Activated CD4-positive, alpha-beta memory T cell treated with anti-CD3 and anti-CD28 coated beads for 36 hours (primary cell): ENCODE measurements around the gene DNAH6. TPM values are rescaled to one million over a fixed set of nuclear protein-coding genes. Genes with fewer than 3 reads are reported as not detected.

Source experiments
- CTCF ChIA-PET: fragments of 350-600 bp; sonication (Branson Sonifier 250); formaldehyde crosslinking; loops from one replicate; lab custom pipeline; 2021; ENCODE audit warnings: antibody characterized with exemption, inconsistent platforms; lab: Charles Lee
- POLR2A ChIA-PET: fragments of 350-600 bp; sonication (Branson Sonifier 250); formaldehyde crosslinking; loops from one replicate; lab custom pipeline; 2021; ENCODE audit warnings: antibody characterized with exemption; lab: Charles Lee
- DNase-seq: peaks from one replicate; pipeline ENCODE4 v3.0.0-alpha.2; 2020
- H3K27ac Mint-ChIP-seq: one replicate; pipeline ENCODE4 v1.8.0; 2021; ENCODE audit warnings: mixed read lengths
- H3K27me3 Mint-ChIP-seq: one replicate; pipeline ENCODE4 v1.8.0; 2021; ENCODE audit warnings: mixed read lengths
- H3K36me3 Mint-ChIP-seq: one replicate; pipeline ENCODE4 v1.8.0; 2021; ENCODE audit warnings: mixed read lengths
- H3K4me1 Mint-ChIP-seq: one replicate; pipeline ENCODE4 v1.8.0; 2021; ENCODE audit warnings: low read depth, mixed read lengths
- H3K4me3 Mint-ChIP-seq: one replicate; pipeline ENCODE4 v1.8.0; 2021; ENCODE audit warnings: mild to moderate bottlenecking, mixed read lengths
- H3K9me3 Mint-ChIP-seq: one replicate; pipeline ENCODE4 v1.8.0; 2021; ENCODE audit warnings: mixed read lengths
- intact Hi-C: fragments of 100-400 bp; cut with micrococcal nuclease; formaldehyde crosslinking; loops from one replicate; pipeline ENCODE4 v1.15.1; 2023
- total RNA-seq, 2 experiments: library from RNA; stranded (reverse); gene quantifications; one replicate each; pipeline ENCODE4 v1.2.3, GENCODE V29; 2021

DNAH6 gene
- total RNA-seq, 2 experiments from 2014 or later = 0.33 to 0.85 TPM

DNA sequence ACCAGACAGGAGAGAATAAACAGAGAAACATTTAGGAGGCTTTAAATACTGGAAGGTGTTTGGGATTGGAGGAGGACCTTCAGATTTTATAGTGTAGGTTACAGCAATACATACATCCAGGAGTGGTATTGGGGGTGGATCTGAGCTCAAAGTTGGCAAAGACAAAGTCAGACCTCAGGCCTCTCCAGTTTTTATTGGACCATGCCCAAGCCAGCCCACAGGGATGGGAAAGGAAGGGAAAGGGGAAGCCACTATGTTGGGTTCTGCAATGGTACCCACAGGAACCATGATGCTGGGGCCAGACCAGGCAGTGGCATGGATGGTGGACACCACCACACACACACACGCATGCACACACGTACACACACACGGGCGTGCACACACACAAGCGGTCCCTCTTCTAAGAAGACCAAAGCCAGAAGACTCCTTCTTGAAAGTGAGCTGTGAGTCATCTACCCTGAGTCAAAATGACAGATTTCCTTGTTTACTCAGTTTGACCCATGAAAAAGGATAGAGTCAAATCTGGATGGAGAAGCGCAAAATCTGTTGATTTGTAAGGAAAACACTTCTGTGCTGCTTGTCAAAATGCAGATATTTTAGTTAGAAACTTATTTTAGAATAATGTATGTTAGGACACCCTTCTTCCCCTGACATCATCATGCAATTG lies 276.7 kb downstream of the DNAH6 start:
- intact Hi-C loops = no loop called here
- Mint-ChIP-seq H3K9me3 (peaks cover 5% of the 10 kb centered on the region), H3K4me1 (no peaks in the 10 kb centered on the region), H3K36me3 (no peaks in the 10 kb centered on the region), H3K27me3 (no peaks in the 10 kb centered on the region), H3K4me3 (no peak overlapping the region), H3K27ac (no peak overlapping the region)
- POLR2A ChIA-PET = no interaction called here
- DNase-seq = no peak
- CTCF ChIA-PET = no interaction called here

DNA sequence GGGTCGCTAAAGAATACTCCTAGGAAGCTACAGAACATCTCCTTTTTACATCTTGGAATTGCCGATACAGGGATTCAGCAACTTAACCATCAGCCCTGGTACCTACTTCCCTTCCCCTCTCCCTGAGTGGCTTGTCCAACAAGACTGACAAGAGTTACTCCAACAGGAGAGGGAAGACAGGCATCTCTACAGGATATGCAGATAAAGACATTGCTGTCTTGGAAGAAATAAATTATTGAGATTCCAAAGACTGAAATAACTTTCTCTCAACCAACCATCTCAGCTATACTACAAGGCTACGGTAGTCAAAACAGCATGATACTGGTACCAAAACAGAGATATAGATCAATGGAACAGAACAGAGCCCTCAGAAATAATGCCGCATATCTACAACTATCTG lies 277.3 kb downstream of the DNAH6 start:
- intact Hi-C loops = no loop called here
- DNase-seq = no peak
- no peaks in the 10 kb centered on the region for H3K4me1 Mint-ChIP-seq
- H3K9me3 Mint-ChIP-seq = peaks cover 5% of the 10 kb centered on the region
- no peaks in the 10 kb centered on the region for H3K27me3 Mint-ChIP-seq
- H3K36me3 Mint-ChIP-seq = no peaks in the 10 kb centered on the region
- no peak overlapping the region for H3K4me3 Mint-ChIP-seq
- no peak overlapping the region for H3K27ac Mint-ChIP-seq
- ChIA-PET POLR2A (no interaction called here), CTCF (no interaction called here)

DNA sequence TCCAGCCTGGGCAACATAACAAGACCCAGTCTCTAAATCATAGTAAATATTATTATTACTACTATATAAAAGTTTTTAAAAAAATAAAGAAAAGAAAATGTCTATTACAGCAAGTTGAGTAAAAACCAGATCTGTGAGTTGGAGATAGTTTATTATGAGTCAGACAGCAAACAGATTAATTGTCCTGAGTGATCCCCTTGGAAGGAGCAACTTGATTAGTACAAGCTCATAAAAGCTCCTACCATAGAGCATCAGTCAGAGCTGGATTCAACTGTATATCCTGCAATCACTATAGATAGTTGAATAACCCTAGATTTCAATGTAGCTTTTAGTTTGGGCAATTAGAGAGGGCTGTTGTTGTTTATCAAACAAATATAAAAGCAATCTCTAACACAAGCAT lies 280.5 kb downstream of the DNAH6 start:
- Mint-ChIP-seq H3K27ac (no peak overlapping the region), H3K4me1 (peaks cover 11% of the 10 kb centered on the region), H3K9me3 (peaks cover 6% of the 10 kb centered on the region), H3K4me3 (no peak overlapping the region), H3K36me3 (no peaks in the 10 kb centered on the region), H3K27me3 (no peaks in the 10 kb centered on the region)
- CTCF ChIA-PET = interaction anchor here (0.6 kb wide), 1 partner anchor 141 kb away, joined by 3 read pairs; no protein-coding TSS in a partner anchor
- DNase-seq = no peak
- intact Hi-C loops = no loop called here
- POLR2A ChIA-PET = no interaction called here

DNA sequence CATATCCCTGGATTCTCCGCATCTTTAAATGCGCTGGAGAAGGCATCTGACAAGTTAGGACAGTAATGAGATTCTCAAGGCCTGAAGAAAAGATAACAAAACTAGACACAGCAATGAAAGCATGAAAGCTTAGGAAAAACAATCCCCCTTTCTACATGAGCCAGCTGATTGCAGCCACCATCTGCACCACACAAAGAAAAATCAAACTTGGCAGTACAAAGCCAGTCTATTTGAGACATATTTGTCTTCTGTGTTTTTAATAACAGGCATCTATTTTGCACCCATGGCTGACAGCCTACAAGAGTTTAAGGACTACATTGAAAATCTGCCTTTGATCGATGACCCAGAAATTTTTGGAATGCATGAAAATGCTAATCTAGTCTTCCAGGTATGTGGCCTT lies 281.0 kb downstream of the DNAH6 start:
- Mint-ChIP-seq H3K27me3 (no peaks in the 10 kb centered on the region), H3K9me3 (peaks cover 10% of the 10 kb centered on the region), H3K4me1 (peaks cover 11% of the 10 kb centered on the region), H3K36me3 (no peaks in the 10 kb centered on the region), H3K4me3 (no peak overlapping the region), H3K27ac (no peak overlapping the region)
- DNase-seq = no peak
- intact Hi-C loops = no loop called here
- ChIA-PET POLR2A (no interaction called here), CTCF (interaction anchor here (0.6 kb wide), 1 partner anchor 141 kb away, joined by 3 read pairs; no protein-coding TSS in a partner anchor)

DNA sequence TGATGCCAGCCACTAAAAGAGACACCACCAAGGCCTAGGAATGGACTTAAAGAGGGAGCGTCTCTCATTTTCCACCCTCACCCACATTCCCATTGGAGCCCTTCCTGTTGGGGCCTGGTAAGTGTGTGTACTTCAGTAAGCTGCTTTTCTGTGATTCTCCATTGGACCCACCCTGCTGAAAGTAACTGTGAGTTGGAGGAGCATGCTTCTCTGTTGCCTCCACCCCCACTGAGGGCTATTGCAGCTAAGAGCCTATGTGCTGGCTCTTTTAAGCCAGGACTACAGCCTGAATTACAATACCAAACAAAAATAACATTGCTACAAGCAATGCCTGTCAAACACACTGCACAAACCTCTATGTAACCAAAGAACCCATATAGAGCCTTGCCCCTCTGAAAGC lies 283.5 kb downstream of the DNAH6 start:
- ChIA-PET CTCF (no interaction called here), POLR2A (no interaction called here)
- intact Hi-C loops = loop anchor here (1.0 kb wide), 1 partner anchor 16 kb away; no protein-coding TSS in a partner anchor
- Mint-ChIP-seq H3K4me1 (peaks cover 11% of the 10 kb centered on the region), H3K27ac (no peak overlapping the region), H3K36me3 (no peaks in the 10 kb centered on the region), H3K27me3 (no peaks in the 10 kb centered on the region), H3K4me3 (no peak overlapping the region), H3K9me3 (peaks cover 5% of the 10 kb centered on the region)
- no peak for DNase-seq

DNA sequence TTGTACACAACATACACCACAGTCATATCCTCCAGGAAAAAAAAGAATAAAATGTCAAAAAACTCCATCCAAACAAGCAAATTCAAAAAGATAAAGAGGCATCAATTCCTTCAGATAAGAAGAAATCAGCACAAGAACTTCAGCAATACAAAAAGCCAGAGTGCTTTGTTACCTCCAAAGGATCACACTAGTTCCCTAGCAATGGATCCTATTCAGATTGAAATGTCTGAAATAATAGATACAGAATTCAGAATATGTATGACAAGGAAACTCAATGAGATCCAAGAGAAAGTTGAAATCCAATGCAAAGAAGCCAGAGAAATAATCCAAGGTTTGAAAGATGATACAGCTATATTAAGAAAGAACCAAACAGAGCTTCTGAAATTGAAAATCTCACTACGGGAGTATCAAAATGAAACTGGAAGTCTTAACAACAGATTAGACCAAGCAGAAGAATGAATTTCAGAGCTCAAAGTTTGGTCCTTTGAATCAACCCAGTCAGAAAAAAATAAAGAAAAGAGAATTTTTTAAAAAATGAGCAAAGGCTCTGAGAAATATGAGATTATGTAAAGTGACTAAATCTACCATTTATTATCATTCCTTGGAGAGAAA lies 284.0 kb downstream of the DNAH6 start:
- Mint-ChIP-seq H3K27ac (no peak overlapping the region), H3K4me1 (peaks cover 14% of the 10 kb centered on the region), H3K4me3 (no peak overlapping the region), H3K27me3 (no peaks in the 10 kb centered on the region), H3K9me3 (peaks cover 5% of the 10 kb centered on the region), H3K36me3 (no peaks in the 10 kb centered on the region)
- POLR2A ChIA-PET = no interaction called here
- DNase-seq = no peak
- intact Hi-C loops = loop anchor here (1.0 kb wide), 1 partner anchor 17 kb away; no protein-coding TSS in a partner anchor
- CTCF ChIA-PET = no interaction called here

DNA sequence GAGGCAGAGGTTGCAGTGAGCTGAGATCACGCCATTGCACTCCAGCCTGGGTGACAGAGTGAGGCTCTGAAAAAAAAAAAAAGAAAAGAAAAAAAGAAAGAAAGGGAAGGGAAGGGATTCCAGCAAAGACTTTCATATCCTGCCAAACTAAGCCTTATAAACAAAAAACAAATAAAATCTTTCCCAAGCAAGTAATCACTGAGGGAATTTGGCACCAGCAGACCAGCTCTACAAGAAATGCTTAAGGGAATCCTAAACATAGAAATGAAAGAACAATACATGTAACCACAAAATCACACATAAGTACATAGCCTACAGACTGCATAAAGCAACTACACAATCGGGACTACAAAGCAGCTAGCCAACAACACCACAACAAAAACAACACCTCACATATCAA lies 285.5 kb downstream of the DNAH6 start:
- Mint-ChIP-seq H3K36me3 (no peaks in the 10 kb centered on the region), H3K4me1 (peaks cover 16% of the 10 kb centered on the region), H3K27me3 (no peaks in the 10 kb centered on the region), H3K4me3 (no peak overlapping the region), H3K9me3 (peaks cover 5% of the 10 kb centered on the region), H3K27ac (no peak overlapping the region)
- ChIA-PET POLR2A (no interaction called here), CTCF (no interaction called here)
- no peak for DNase-seq
- intact Hi-C loops = no loop called here

DNA sequence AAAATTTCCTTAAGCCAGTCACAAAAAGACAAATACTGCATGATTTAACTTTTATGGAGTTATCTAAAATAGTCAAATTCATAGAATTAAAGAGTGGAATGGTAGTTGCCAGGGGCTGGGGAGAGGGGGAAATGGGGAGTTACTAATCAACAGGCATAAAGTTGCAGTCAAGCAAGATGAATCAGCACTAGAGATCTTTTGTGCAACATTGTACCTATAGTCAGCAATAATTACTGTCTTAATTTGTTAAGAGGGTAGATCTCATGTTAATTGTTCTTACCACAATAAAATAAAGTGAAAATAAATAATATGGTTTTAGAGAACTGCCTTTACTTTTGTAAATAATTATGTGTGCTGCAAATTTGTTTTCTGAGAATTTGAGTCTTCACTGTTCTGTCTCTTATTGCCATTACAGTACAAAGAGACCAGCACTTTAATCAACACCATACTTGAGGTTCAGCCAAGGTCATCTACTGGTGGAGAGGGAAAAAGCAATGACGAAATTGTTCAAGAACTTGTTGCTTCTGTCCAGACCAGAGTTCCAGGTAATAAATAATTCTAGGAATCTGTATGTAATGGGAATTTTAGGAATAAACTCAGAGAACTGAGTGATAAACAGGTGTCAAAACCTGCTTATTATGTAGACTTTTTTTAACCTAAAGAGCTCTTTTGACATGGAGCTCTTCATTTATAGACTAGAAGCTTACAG lies 289.1 kb downstream of the DNAH6 start:
- Mint-ChIP-seq H3K9me3 (peaks cover 5% of the 10 kb centered on the region), H3K27ac (no peak overlapping the region), H3K4me3 (no peak overlapping the region), H3K27me3 (no peaks in the 10 kb centered on the region), H3K4me1 (peaks cover 11% of the 10 kb centered on the region), H3K36me3 (no peaks in the 10 kb centered on the region)
- ChIA-PET POLR2A (no interaction called here), CTCF (no interaction called here)
- DNase-seq = no peak
- intact Hi-C loops = no loop called here

DNA sequence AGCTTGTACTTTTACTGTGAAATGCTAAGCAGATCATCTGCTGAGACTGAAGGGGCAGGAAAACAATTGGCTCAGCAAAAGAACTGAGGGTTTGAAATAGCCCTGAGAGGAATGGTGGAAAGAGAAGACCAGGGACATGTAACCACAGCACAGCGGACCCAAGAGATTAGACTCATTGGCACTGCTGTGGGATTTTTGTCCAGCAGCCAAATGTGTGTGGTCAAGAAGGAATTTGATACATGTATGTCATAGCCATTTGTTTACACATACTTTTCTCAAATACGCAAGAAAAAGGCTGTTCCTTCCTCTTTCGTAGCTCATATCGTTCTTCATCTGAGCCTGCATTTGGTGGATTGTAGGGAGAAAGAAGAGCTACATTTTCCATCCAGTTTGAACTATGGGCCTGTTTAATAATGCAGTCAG lies 290.8 kb downstream of the DNAH6 start:
- ChIA-PET POLR2A (no interaction called here), CTCF (interaction anchor here (0.7 kb wide), 1 partner anchor 203 kb away, joined by 3 read pairs; no protein-coding TSS in a partner anchor)
- no peak for DNase-seq
- H3K36me3 Mint-ChIP-seq = no peaks in the 10 kb centered on the region
- peaks cover 8% of the 10 kb centered on the region for H3K4me1 Mint-ChIP-seq
- H3K27me3 Mint-ChIP-seq = no peaks in the 10 kb centered on the region
- H3K27ac Mint-ChIP-seq = no peak overlapping the region
- intact Hi-C loops = no loop called here
- no peak overlapping the region for H3K4me3 Mint-ChIP-seq
- H3K9me3 Mint-ChIP-seq = peaks cover 2% of the 10 kb centered on the region

DNA sequence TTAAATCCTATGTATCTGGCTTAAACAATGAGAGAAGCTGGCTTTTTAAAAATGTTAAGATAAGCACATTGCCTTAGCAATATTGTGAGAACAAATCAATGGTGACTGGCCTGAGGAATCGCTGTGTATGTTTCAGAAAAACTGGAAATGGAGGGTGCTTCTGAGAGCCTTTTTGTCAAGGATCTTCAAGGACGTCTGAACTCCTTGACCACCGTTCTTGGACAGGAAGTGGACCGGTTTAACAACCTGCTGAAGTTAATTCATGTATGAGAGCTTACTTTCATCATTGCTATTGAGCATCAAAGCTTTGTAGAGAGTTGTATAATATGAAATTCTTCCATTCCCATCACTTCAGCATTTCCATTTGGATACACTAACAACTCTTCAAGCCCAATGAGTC lies 292.0 kb downstream of the DNAH6 start:
- H3K9me3 Mint-ChIP-seq = no peaks in the 10 kb centered on the region
- intact Hi-C loops = no loop called here
- H3K27me3 Mint-ChIP-seq = no peaks in the 10 kb centered on the region
- no peak overlapping the region for H3K27ac Mint-ChIP-seq
- DNase-seq = no peak
- peaks cover 8% of the 10 kb centered on the region for H3K4me1 Mint-ChIP-seq
- H3K4me3 Mint-ChIP-seq = no peak overlapping the region
- ChIA-PET POLR2A (no interaction called here), CTCF (no interaction called here)
- no peaks in the 10 kb centered on the region for H3K36me3 Mint-ChIP-seq

DNA sequence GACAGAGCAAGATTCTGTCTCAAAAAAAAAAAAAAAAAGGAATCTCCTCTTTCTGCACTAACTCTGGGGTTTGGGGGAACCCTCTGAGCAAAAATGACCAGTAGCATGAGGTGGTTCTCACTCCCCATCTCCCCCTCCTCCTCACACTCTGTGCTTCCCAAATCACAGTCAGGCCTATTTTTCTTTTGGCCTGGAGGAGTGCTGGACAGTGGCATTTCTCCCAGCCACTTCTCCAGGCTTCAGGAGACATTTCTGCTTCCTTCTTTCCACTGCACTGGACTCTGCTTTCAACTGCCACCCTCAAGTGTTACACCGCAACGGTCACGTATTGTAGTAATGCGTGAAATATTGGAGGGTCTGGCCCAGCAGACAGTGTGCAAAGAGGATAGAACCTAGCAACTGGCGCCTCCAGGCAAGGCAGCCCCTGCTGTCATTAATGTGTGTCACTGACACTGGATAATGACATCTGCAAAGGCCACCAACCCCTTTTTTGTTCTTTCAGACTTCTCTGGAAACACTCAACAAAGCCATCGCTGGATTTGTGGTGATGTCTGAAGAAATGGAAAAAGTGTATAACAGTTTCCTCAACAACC lies 295.6 kb downstream of the DNAH6 start:
- peaks cover 19% of the 10 kb centered on the region for H3K4me1 Mint-ChIP-seq
- ChIA-PET CTCF (no interaction called here), POLR2A (no interaction called here)
- H3K9me3 Mint-ChIP-seq = no peaks in the 10 kb centered on the region
- H3K36me3 Mint-ChIP-seq = no peaks in the 10 kb centered on the region
- H3K27ac Mint-ChIP-seq = no peak overlapping the region
- no peak overlapping the region for H3K4me3 Mint-ChIP-seq
- intact Hi-C loops = no loop called here
- no peak for DNase-seq
- no peaks in the 10 kb centered on the region for H3K27me3 Mint-ChIP-seq

DNA sequence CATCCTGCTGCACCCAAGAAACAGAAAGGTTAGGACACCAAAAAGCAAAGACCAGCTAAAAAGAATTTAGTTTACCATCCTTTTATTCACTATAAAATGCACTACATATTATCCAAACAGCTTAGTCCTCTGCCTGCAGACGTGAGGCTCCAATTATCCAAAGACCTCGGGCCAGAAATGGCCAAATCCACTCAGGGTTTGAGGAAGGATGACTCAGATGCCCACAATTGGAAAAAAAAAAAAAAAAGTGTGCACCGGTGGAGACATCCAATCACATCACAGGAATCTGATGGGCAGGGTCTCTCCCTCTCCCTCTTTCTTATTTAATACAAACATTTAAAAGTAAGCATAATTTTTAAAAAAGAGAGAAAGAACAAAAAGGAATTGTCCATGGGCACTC lies 298.8 kb downstream of the DNAH6 start:
- ChIA-PET POLR2A (no interaction called here), CTCF (no interaction called here)
- intact Hi-C loops = no loop called here
- H3K27me3 Mint-ChIP-seq = no peaks in the 10 kb centered on the region
- no peaks in the 10 kb centered on the region for H3K36me3 Mint-ChIP-seq
- H3K4me1 Mint-ChIP-seq = peaks cover 31% of the 10 kb centered on the region
- DNase-seq = no peak
- H3K4me3 Mint-ChIP-seq = no peak overlapping the region
- no peak overlapping the region for H3K27ac Mint-ChIP-seq
- no peaks in the 10 kb centered on the region for H3K9me3 Mint-ChIP-seq
